KBM-7 (cell line): ENCODE results near the gene ZFHX2.
A peak's percentile ranks its signal among the peaks of the same experiment; 100 is the strongest.
"Not testable (repeated sequence)": the region's sequence is repeated elsewhere in the genome, so short reads cannot be mapped to it uniquely, and the experiment has no call there.

Source experiments
- DNase-seq: peaks from one replicate; pipeline ENCODE4 v3.0.0-alpha.2; 2015
- in situ Hi-C: fragments of 300-500 bp; cut with MboI; formaldehyde crosslinking; loops from 2 replicates; pipeline ENCODE4 v1.14.3; 2020; ENCODE audit warnings: low sequenced_read_pairs, low pct_unique_long_range_greater_than_20kb, mixed read lengths

The ZFHX2 gene

GRCh38 chr14:23548351-23549318, 2.9 kb downstream of the ZFHX2 start:
- in situ Hi-C loops = no loop called here
- DNase-seq = no peak

DNA sequence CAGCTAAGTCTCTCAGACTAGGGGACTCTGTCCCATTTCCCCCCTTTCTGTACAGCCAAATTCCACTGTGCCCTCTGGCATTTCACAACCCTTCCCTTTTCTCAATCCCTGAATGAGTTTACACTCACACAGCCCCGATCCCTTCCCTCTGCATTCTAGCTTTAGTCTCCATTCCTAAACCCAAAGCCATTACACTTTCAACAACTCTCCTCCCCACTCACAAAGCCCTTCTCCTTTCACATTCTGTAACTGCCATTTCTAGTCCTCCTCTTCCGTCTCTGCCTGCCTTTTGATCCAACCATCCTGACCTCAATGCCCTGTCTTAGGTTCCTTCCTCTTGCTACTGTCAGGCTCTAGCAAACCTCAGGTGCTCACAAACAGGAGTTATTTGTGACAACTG, 3.6 kb downstream of the ZFHX2 start:
- DNase-seq = no peak
- in situ Hi-C loops = no loop called here

DNA sequence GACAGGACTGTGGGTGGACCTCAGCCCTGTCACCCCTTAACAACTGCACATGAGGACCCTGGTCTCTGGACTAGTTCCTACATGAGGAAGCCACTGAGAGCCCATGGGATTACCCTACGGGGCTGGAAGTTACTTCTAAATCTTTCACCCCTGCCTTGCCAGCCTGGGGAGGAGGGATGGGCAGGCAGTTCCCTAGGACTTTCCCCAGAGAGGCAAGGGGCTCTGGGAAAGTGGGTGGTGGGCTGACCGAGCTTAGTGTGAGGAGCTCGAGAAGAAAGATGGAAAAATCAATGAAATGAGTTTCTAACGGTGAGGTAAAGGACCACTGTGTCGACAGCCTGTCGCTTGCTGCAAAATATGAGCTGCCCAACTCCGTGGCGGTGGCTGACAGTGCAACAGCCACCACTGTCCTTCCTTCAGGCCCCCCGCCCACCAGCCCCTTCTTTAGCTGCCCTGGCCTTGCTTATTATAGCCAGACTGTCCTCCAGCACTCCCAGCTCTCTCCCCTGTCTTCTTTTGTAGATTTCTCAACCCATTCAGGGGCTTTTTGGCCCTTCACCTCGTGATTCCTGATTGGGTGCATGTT, 5.0 kb downstream of the ZFHX2 start:
- no peak for DNase-seq
- in situ Hi-C loops = no loop called here

DNA sequence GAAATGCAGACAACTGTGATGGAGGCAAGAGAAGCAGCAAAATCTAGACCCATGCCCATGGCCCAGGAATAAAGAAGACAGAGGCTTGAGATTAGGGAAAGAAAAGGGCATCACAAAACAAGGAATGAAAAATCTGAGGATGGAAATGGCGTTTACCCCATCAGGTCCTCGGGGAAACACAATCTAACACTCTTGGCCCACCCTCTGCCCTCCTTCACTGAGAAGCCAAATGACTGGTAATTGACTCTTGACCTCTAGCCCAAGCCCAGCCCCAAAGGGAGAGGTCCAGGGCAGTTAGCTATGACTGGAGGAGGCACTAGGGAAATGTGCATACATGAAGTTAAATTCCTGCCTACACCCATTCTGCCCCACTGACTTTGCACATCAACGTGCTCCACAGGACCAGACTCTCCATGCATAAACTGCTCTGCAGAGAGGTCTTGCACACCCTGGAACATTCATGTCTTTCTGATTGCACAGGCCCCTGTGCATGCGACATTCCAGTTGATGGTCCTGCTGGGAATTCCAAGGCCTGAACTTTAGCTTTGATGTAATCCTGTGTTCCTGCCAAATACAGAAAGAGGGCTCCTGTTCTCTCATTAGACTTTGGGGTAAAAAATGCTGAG, 5.7 kb downstream of the ZFHX2 start:
- in situ Hi-C loops = no loop called here
- DNase-seq = no peak

DNA sequence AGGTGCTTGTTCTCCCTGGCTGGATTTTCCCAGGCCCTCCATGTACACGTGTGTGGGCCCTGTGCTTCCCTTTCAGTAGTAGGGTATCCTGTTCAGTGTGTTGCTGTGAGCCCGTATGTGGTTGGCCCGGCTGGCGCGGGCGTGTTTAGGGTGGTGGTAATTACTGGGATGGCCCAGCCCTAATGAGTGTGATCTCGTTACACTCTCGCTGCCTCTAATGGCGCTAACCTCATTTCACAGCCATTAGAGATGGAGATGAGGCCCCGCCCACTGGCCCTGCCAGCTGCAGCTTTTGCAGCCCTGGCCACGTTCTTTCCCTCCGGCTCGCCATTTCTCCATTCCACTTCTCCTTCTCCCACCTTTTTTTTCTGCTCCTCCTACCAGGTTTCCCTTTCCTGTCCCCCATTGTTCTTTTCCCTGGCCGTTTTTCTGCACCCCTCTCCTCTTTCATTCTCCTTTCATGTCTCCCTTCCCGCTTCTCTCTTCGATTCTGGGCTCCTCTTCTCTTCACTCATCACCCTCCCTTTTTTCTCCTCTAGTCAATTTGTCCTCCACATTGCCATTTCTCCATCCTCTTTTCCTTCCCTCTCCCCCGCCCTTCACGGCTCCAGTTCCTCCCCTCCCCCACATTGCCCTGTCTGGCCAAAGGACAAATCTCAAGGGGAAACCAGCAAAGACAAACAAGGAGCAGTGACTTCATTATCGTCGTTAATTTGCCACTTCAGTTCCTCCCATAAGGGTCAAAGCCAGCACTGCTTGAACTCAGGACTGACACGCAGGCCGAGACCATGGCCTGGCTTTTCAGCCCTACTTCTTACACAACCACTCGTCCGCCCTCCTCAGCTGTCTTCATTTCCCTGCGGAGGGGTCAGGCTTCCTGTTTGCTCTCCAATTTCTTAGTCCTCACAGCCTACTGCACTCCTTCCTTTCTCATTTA, 6.8 kb downstream of the ZFHX2 start:
- in situ Hi-C loops = no loop called here
- DNase-seq = no peak

DNA sequence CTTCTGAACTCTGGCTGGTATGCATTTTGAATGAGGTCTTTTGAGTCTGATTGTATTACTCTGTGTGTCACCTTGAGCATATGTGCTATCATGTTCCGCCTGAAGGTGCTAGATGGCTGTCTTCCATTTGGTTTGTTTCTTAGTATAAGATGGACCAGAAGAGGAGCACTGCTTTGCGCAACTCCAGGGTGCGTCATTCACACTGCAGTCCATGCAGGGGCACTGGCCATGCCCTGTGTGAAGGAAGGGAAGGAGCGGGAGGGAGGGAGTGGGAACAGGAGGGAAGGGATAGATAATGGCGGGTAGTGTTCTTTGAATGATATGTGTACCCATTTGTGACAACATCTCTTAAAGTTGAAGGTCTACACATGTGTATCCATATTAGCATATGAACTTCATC, 8.2 kb downstream of the ZFHX2 start:
- no peak for DNase-seq
- in situ Hi-C loops = no loop called here

- in situ Hi-C loops = no loop called here
- no peak for DNase-seq
Observed at GRCh38 chr14:23542261-23542660, 9.3 kb downstream of the ZFHX2 start.

GRCh38 chr14:23540141-23540469, 11.5 kb downstream of the ZFHX2 start:
- in situ Hi-C loops = no loop called here
- no peak for DNase-seq

- in situ Hi-C loops = no loop called here
- DNase-seq = peak; percentile 52
Observed at GRCh38 chr14:23539248-23540140, 12.1 kb downstream of the ZFHX2 start.

DNA sequence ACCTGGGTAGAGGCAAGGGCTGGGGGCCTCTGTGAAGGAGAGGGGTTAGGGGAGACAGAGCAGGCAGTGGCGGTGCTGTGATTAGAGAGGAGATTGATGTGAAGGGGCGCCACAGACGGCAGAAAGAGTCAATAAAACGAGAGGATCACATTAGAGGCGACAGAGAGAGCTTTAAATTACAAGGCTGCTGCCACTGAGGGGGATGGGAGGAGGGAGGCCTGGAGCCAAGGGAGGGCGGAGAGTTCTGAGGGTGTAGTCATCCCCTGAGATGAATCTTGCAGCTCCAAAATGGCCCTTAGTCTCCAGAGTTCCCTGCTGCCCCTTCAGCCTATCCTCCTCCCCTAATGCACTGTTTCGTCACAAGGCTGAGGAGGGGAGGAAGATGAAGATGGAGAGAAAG, 12.8 kb downstream of the ZFHX2 start:
- in situ Hi-C loops = no loop called here
- no peak for DNase-seq

- in situ Hi-C loops = no loop called here
- DNase-seq = no peak
Observed at GRCh38 chr14:23538050-23538718, 13.4 kb downstream of the ZFHX2 start.

GRCh38 chr14:23537351-23538049, 14.1 kb downstream of the ZFHX2 start:
- in situ Hi-C loops = no loop called here
- no peak for DNase-seq

GRCh38 chr14:23536906-23537305, 14.7 kb downstream of the ZFHX2 start:
- DNase-seq, in situ Hi-C loops: not testable (repeated sequence)

DNA sequence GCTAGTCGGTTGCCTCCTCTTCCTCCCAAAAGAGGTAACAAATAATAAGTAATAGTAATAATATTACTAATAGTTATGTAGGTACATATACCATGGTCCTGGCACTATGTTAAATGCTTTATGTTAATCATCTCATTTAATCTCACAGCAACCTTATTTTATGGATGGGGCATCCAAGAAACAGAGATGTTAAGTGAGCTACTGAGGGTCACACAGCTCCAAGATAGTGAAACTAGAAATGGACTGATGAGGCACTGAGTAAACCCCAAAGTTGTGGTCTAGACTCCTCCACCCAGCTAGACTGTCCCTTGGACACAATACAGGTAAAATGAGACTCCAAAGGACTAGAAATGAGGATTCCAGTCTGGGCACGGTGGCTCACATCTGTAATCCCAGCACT, 15.1 kb downstream of the ZFHX2 start:
- no peak for DNase-seq
- in situ Hi-C loops = no loop called here

DNA sequence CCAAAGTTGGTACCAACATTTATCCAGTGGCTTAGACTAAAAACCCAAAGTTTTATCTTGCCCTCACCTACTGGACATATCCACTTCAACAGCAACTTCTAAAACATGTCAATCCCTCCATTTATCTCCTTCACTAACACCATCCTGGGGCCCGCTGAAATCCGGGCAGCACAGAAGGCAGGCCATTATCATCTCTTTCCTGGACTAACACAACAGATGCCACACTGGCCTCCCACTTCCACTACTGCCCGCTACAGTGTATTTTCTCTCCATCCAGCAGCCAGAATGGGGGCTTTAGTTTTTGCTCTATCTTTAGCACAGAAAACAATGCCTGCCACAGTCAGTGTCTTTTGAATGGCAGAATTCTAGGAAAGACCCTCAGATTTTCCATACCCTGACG, 15.6 kb downstream of the ZFHX2 start:
- in situ Hi-C loops = no loop called here
- DNase-seq = no peak

DNA sequence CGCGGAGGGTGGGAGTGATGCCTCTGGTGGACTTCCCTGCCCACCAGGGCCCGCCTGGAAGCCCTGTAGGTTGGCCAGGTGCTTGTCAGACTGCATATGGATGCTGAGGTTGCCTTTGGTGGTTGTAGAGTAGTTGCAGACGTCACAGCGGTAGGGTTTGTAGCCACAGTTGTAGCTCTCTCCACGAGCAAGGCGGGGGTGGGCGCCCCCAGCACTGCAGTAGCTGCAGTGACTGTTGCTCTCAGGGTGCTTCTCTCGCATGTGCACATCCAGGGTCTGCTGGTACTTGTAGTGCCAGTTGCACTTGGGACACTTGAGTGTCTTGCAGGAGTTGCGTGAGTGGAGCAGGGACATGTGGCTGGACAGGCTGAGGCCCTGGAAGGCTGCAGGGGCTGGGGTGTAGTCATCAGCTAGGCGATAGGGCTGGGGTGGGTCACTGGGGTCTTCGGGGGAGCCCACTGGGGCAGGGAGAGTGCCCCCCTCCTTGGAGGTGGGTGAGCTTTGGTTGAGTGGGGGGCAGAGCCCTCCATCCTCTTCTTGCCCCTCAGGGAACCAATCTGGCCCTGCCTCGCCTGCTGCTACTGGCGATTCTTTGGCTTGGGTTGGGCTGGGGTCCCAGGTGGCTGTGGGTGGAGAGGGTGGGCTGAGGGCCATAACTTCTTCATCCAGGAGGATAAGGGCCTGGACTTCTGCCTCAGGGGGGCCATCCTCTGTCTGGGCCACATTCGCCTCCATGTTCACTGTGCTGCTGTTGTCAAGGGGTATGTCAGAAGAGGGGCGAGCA, 17.7 kb downstream of the ZFHX2 start:
- in situ Hi-C loops = no loop called here
- no peak for DNase-seq

GRCh38 chr14:23532658-23533057, 18.9 kb downstream of the ZFHX2 start:
- no peak for DNase-seq
- in situ Hi-C loops = no loop called here
